ENCODE measurements around the gene IFNA16.
"Not testable (repeated sequence)": the region's sequence is repeated elsewhere in the genome, so short reads cannot be mapped to it uniquely, and the experiment has no call there.

The IFNA16 gene

DNA sequence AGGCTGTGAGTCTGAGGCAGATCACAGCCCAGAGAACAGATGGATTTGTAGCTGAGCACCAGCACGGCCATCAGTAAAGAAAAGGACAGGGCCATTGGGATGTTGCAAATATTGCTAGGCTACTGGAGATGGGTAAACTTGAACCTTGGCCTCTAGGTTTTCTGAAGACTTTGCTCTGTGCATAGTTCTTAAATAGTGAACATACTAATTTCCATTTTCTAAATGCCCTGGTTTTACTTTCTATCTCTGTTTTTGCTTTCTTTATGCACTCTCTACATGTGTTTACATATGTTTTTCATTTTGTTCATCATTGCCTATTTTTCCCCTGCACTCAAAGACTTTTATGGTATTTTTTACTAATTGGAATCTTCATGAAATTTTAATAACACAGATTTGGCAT lies at the start of gene IFNA16:
Gene IFNA16 (minus strand): TSS at position 101 of the 400 bp plus-strand sequence. CDS start 6 bp downstream, at position 95.
- H3K27ac Mint-ChIP-seq; H3K9me3 Mint-ChIP-seq; H3K4me1 Mint-ChIP-seq (ENCODE audit: low read depth); H3K36me3 Mint-ChIP-seq (ENCODE audit: low read depth); H3K4me3 Mint-ChIP-seq; DNase-seq (ENCODE audit: low spot score): not testable (repeated sequence)
- peaks cover 37% of the 10 kb centered on the region for H3K27me3 Mint-ChIP-seq (ENCODE audit: low read depth)

DNA sequence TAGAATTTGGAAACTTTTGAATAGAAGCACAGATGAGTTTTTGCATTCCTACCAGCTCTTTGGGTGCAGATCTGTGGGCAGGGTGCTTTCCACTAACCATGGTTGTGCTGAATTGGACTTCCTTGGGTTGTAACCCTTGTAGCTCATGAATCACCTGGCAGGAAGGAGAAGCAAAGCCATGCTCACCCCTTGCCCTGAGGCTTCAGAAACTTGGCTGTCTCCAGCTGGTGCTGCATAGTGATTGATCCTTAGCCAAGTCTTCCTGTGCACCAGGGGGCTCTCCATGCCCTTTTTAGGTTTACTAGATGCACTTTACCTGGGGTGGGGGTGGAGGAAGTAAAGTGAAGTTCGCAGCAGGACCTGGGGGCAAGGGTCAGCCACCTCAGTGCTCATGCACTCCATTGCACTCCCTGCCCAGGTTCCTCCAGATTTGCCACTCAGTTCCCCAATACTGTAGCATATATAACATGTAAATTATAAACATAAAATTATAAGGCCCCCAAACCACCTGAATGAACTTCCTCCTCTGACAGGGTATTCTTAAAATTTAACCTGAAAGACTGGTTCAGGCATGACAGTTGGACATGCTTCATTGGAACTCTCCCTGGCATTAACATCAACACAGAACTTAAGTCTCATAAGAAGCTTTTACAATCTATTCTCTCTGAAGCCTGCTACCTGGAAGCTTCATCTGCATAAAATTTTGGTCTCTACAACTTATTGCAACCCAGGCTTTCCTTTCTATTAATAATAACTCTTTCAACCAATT lies 48.5 kb upstream of the IFNA16 start:
- Mint-ChIP-seq H3K4me1 (ENCODE audit: low read depth) (no peaks in the 10 kb centered on the region), H3K27ac (no peak overlapping the region), H3K9me3 (no peaks in the 10 kb centered on the region), H3K36me3 (ENCODE audit: low read depth) (no peaks in the 10 kb centered on the region), H3K27me3 (ENCODE audit: low read depth) (peaks cover 36% of the 10 kb centered on the region), H3K4me3 (no peak overlapping the region)
- DNase-seq (ENCODE audit: low spot score) = no peak

DNA sequence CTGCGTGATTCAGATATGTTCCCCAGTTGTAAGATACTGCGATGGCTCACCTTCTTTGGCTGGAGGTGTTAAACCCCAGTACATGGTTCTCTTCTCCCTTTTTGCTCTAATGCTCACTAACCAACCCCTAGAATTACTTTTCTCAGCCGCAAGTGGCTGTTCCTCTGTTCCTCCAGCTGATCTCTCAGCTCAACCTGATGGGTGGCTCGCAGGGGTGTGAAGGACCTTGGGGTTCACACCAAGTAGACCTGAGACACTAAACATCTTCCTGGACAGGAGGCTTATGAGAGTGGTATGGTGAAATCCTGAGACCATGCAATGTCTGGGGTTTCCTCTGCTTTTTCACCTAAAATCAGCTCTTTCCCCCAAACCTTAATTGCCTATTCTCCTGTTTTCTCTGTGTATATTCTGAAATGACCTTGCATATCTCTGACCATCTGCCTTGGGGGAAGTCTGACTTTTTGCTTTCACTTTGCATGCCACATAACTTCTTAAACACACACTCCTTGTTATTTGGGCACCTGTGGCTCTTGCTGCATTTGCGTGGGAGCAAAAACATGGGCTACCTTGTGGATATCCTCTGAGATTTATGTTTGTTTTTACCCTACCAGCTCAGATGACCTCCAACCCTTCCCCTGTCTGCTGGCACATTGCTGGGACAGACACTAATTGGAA lies 38.6 kb upstream of the IFNA16 start:
- Mint-ChIP-seq H3K27ac (no peak overlapping the region), H3K27me3 (ENCODE audit: low read depth) (peaks cover 40% of the 10 kb centered on the region), H3K9me3 (no peaks in the 10 kb centered on the region), H3K4me3 (no peak overlapping the region), H3K36me3 (ENCODE audit: low read depth) (no peaks in the 10 kb centered on the region), H3K4me1 (ENCODE audit: low read depth) (peaks cover 5% of the 10 kb centered on the region)
- DNase-seq (ENCODE audit: low spot score) = no peak

GRCh38 chr9:21252721-21253547 lies 35.8 kb upstream of the IFNA16 start:
- Mint-ChIP-seq H3K27ac (no peak overlapping the region), H3K4me3 (no peak overlapping the region)

GRCh38 chr9:21251638-21252037 lies 34.5 kb upstream of the IFNA16 start:
- Mint-ChIP-seq H3K27me3 (ENCODE audit: low read depth) (peaks cover 47% of the 10 kb centered on the region), H3K4me1 (ENCODE audit: low read depth) (peaks cover 5% of the 10 kb centered on the region), H3K36me3 (ENCODE audit: low read depth) (no peaks in the 10 kb centered on the region), H3K27ac (no peak overlapping the region), H3K4me3 (no peak overlapping the region), H3K9me3 (no peaks in the 10 kb centered on the region)
- DNase-seq (ENCODE audit: low spot score) = no peak

More at GRCh38 chr9:21252721-21253547, 35.8 kb upstream of the IFNA16 start:
- Mint-ChIP-seq H3K27me3 (ENCODE audit: low read depth) (peaks cover 50% of the 10 kb centered on the region), H3K4me1 (ENCODE audit: low read depth) (peaks cover 5% of the 10 kb centered on the region), H3K36me3 (ENCODE audit: low read depth) (no peaks in the 10 kb centered on the region), H3K9me3 (no peaks in the 10 kb centered on the region)
- no peak for DNase-seq (ENCODE audit: low spot score)

- no peaks in the 10 kb centered on the region for H3K9me3 Mint-ChIP-seq
- peaks cover 5% of the 10 kb centered on the region for H3K4me1 Mint-ChIP-seq (ENCODE audit: low read depth)
- DNase-seq (ENCODE audit: low spot score) = no peak
- no peak overlapping the region for H3K27ac Mint-ChIP-seq
- H3K4me3 Mint-ChIP-seq = no peak overlapping the region
- peaks cover 43% of the 10 kb centered on the region for H3K27me3 Mint-ChIP-seq (ENCODE audit: low read depth)
- H3K36me3 Mint-ChIP-seq (ENCODE audit: low read depth) = no peaks in the 10 kb centered on the region
These were observed 34.1 kb upstream of the IFNA16 start for GRCh38 chr9:21251190-21251589.

GRCh38 chr9:21244836-21245235 lies 27.7 kb upstream of the IFNA16 start:
- H3K9me3 Mint-ChIP-seq = no peaks in the 10 kb centered on the region
- no peak for DNase-seq (ENCODE audit: low spot score)
- no peak overlapping the region for H3K4me3 Mint-ChIP-seq
- no peak overlapping the region for H3K27ac Mint-ChIP-seq
- peaks cover 22% of the 10 kb centered on the region for H3K27me3 Mint-ChIP-seq (ENCODE audit: low read depth)
- no peaks in the 10 kb centered on the region for H3K4me1 Mint-ChIP-seq (ENCODE audit: low read depth)
- H3K36me3 Mint-ChIP-seq (ENCODE audit: low read depth) = no peaks in the 10 kb centered on the region

- DNase-seq (ENCODE audit: low spot score) = no peak
- no peak within 1 kb of the TSS for H3K4me3 Mint-ChIP-seq
- H3K27me3 Mint-ChIP-seq (ENCODE audit: low read depth) = peaks cover 46% of the 10 kb centered on the region
- no peaks in the 10 kb centered on the region for H3K9me3 Mint-ChIP-seq
- no peak within 1 kb of the TSS for H3K27ac Mint-ChIP-seq
- no peaks in the 10 kb centered on the region for H3K36me3 Mint-ChIP-seq (ENCODE audit: low read depth)
- H3K4me1 Mint-ChIP-seq (ENCODE audit: low read depth) = peaks cover 4% of the 10 kb centered on the region
These were observed 22.8 kb upstream of the IFNA16 start, which contains the start of gene IFNA14 for GRCh38 chr9:21239911-21240310. TSS of gene IFNA14 (minus strand) at chr9:21240005. CDS start at chr9:21239935, 70 bp downstream.

DNA sequence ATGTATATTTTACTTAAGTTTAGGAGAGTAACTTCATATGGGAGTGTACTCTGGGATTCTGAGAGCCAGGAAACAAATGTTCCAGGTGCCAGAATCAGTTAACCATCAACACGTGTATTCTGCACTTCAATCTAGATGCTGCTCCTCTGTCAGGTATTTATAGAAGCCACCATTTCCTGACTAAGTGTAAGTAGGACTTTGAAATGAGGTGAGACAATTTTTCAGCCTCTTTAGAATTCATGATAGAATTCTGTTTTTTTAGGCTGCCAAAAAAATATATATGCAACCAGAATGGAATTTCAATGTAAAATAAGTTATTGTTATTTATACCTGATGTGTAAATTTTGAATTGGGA lies 19.2 kb upstream of the IFNA16 start:
- H3K36me3 Mint-ChIP-seq (ENCODE audit: low read depth); H3K27ac Mint-ChIP-seq; H3K4me1 Mint-ChIP-seq (ENCODE audit: low read depth); H3K4me3 Mint-ChIP-seq; DNase-seq (ENCODE audit: low spot score); H3K9me3 Mint-ChIP-seq: not testable (repeated sequence)
- H3K27me3 Mint-ChIP-seq (ENCODE audit: low read depth) = peaks cover 34% of the 10 kb centered on the region

DNA sequence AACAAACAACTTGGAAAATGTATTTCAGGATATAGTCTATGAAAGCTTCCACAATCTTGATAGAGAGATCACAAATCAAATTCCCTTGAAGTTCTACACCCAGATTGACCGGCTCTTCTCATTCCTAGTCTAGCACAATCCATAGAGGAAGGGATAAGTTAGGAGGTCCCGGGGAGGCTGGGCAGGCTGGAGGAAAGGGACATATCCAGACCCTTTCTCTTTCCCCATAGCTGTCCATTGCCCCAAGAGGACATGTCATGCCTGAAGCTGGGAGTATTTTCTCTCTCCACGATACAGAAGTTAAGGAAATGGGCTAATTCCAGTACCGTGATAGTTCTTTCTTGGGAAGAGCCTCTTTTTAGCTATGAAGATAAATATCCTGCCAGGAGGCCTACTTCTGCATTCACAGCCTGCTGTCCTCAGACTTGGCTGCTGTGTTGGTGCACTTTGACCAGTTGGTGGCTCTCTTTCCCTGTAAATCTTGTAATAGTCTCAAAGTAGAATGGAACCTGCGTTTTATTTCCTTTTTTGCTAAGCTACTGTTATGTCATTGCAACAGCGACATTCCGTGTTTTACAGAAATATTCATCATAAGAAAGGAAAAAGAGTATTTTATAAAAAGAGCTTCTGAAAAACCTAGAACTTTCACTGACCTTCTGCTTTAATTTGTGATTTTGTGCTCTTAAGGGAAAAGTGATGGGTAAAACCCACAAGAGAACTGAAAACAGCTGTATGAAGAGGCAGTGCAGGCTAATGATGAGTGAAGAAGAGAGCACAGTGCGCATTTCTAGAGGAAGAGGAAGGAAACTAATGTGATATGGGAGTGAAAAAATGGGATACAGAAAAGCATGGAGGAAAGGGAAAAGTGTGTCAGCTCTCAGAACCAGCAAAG lies 18.6 kb upstream of the IFNA16 start:
- not testable (repeated sequence) for H3K36me3 Mint-ChIP-seq (ENCODE audit: low read depth); H3K4me1 Mint-ChIP-seq (ENCODE audit: low read depth); H3K4me3 Mint-ChIP-seq; H3K9me3 Mint-ChIP-seq; DNase-seq (ENCODE audit: low spot score); H3K27ac Mint-ChIP-seq
- H3K27me3 Mint-ChIP-seq (ENCODE audit: low read depth) = peaks cover 34% of the 10 kb centered on the region

DNA sequence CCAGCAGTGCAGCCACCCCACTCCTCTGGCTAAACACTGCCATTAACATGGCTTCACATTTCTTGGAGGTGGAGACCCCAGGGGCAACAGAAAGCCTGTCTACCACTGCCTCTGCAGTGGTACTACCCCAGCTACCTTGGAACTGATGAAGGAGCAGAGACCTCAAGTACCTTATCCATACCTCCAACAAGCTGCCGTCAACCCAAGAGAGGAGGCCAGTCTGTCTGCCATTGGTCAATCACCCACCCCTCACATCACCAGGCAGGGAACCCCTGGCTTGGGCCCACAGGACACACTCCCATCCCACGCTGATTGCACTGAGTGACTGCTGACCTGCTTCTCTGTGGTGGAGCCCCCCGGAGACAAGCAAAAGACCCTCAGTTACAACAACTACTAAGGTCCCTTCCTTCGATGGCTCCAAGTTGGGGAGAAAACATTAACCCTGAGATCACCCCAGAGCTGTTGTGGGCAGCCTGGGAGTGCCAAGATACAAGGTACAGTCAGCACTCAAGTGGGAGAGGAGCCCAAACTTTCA lies 17.1 kb upstream of the IFNA16 start:
- H3K4me1 Mint-ChIP-seq (ENCODE audit: low read depth) = peaks cover 4% of the 10 kb centered on the region
- no peak for DNase-seq (ENCODE audit: low spot score)
- H3K4me3 Mint-ChIP-seq = no peak overlapping the region
- peaks cover 32% of the 10 kb centered on the region for H3K27me3 Mint-ChIP-seq (ENCODE audit: low read depth)
- no peaks in the 10 kb centered on the region for H3K9me3 Mint-ChIP-seq
- no peaks in the 10 kb centered on the region for H3K36me3 Mint-ChIP-seq (ENCODE audit: low read depth)
- H3K27ac Mint-ChIP-seq = no peak overlapping the region

GRCh38 chr9:21233258-21233657 lies 16.1 kb upstream of the IFNA16 start:
- H3K4me3 Mint-ChIP-seq = no peak overlapping the region

GRCh38 chr9:21228122-21228521 lies 11.0 kb upstream of the IFNA16 start, which contains the start of gene IFNA17:
TSS of gene IFNA17 (minus strand) at chr9:21228222. CDS start at chr9:21228173, 49 bp downstream.
- H3K9me3 Mint-ChIP-seq = no peaks in the 10 kb centered on the region
- no peaks in the 10 kb centered on the region for H3K36me3 Mint-ChIP-seq (ENCODE audit: low read depth)
- peaks cover 14% of the 10 kb centered on the region for H3K27me3 Mint-ChIP-seq (ENCODE audit: low read depth)
- H3K4me1 Mint-ChIP-seq (ENCODE audit: low read depth) = no peaks in the 10 kb centered on the region
- no peak within 1 kb of the TSS for H3K4me3 Mint-ChIP-seq
- DNase-seq (ENCODE audit: low spot score) = no peak
- no peak within 1 kb of the TSS for H3K27ac Mint-ChIP-seq

More at GRCh38 chr9:21233258-21233657, 16.1 kb upstream of the IFNA16 start:
- H3K36me3 Mint-ChIP-seq (ENCODE audit: low read depth) = no peaks in the 10 kb centered on the region
- no peak overlapping the region for H3K27ac Mint-ChIP-seq
- H3K27me3 Mint-ChIP-seq (ENCODE audit: low read depth) = peaks cover 28% of the 10 kb centered on the region
- no peak for DNase-seq (ENCODE audit: low spot score)
- H3K9me3 Mint-ChIP-seq = no peaks in the 10 kb centered on the region
- H3K4me1 Mint-ChIP-seq (ENCODE audit: low read depth) = peaks cover 4% of the 10 kb centered on the region
